DOHH2 (cell line): ENCODE measurements around the gene SLC38A11.

Source experiments
- H3F3A ChIP-seq: fragments of 200-600 bp; sonication (generic), shearing (Covaris generic); 2 replicates; pipeline ENCODE4 v1.6.0; 2016; ENCODE audit warnings: antibody characterized with exemption, mild to moderate bottlenecking; ENCODE audit not compliant: control insufficient read depth, insufficient read depth
- H3K27ac ChIP-seq: fragments of 200-600 bp; sonication (generic); 2 replicates; pipeline ENCODE4 v1.5.1; 2014; ENCODE audit warnings: low read depth, mild to moderate bottlenecking, low read length, moderate library complexity
- H3K27me3 ChIP-seq: fragments of 200-600 bp; sonication (generic); 2 replicates; pipeline ENCODE4 v1.6.1; 2014; ENCODE audit warnings: mild to moderate bottlenecking, low read length, mixed read lengths; ENCODE audit not compliant: control insufficient read depth
- H3K36me3 ChIP-seq: fragments of 200-600 bp; sonication (generic); 2 replicates; pipeline ENCODE4 v1.6.1; 2014; ENCODE audit warnings: mild to moderate bottlenecking, low read length, moderate library complexity, mixed read lengths; ENCODE audit not compliant: control insufficient read depth
- H3K4me1 ChIP-seq: fragments of 200-600 bp; sonication (generic); 2 replicates; pipeline ENCODE4 v1.6.1; 2014; ENCODE audit warnings: mild to moderate bottlenecking, low read length, mixed read lengths; ENCODE audit not compliant: control insufficient read depth
- H3K4me2 ChIP-seq: fragments of 200-600 bp; sonication (generic); 2 replicates; pipeline ENCODE4 v1.6.0; 2014; ENCODE audit warnings: mild to moderate bottlenecking, low read length, moderate library complexity
- H3K4me3 ChIP-seq: fragments of 200-600 bp; sonication (generic); 2 replicates; pipeline ENCODE4 v1.5.1; 2014; ENCODE audit warnings: mild to moderate bottlenecking, low read length, mixed read lengths
- H3K79me2 ChIP-seq: fragments of 200-600 bp; sonication (generic); 2 replicates; pipeline ENCODE4 v1.6.1; 2014; ENCODE audit warnings: mild to moderate bottlenecking, low read length, mixed read lengths; ENCODE audit not compliant: control insufficient read depth
- H3K9me2 ChIP-seq: fragments of 200-600 bp; sonication (generic); replicated peaks from 2 replicates; pipeline ENCODE4 v1.6.1; 2014; ENCODE audit warnings: mild to moderate bottlenecking, low read length, mixed read lengths; ENCODE audit not compliant: control insufficient read depth
- H3K9me3 ChIP-seq: fragments of 200-600 bp; sonication (generic); 2 replicates; pipeline ENCODE4 v1.6.1; 2014; ENCODE audit warnings: antibody characterized with exemption, low read length, mixed read lengths; ENCODE audit not compliant: control insufficient read depth, insufficient read depth
- H4K20me1 ChIP-seq: fragments of 200-600 bp; sonication (generic); 2 replicates; pipeline ENCODE4 v1.6.0; 2014; ENCODE audit warnings: low read depth, mild to moderate bottlenecking, antibody characterized with exemption, low read length, moderate library complexity; ENCODE audit not compliant: control insufficient read depth, insufficient read depth
- CTCF ChIP-seq: fragments of 200-600 bp; sonication (generic); IDR thresholded peaks from one replicate; pipeline ENCODE4 v1.5.1; 2014; ENCODE audit warnings: antibody characterized with exemption, mild to moderate bottlenecking, low read depth, low read length; ENCODE audit not compliant: poor library complexity, severe bottlenecking
- EZH2phosphoT487 ChIP-seq: fragments of 200-600 bp; sonication (generic); IDR thresholded peaks from 2 replicates; pipeline ENCODE4 v1.6.1; 2017; ENCODE audit warnings: borderline replicate concordance, mild to moderate bottlenecking, antibody characterized with exemption, low read length, moderate library complexity, mixed read lengths

The SLC38A11 gene

GRCh38 chr2:164847981-164848741 is 107.2 kb downstream of the SLC38A11 start:
- Histone ChIP-seq H3K4me3 (no peak overlapping the region), H3K4me2 (no peak overlapping the region), H3K9me3 (no peaks in the 10 kb centered on the region), H3K9me2 (no peaks in the 10 kb centered on the region), H3K27ac (no peak overlapping the region), H3K4me1 (peaks cover 3% of the 10 kb centered on the region; the same call in 1 of the 2 replicates), H3K79me2 (no peaks in the 10 kb centered on the region), H3K36me3 (no peaks in the 10 kb centered on the region), H3F3A (0 out of 2 replicates have a peak, but pooled peaks cover under 1% of the 10 kb centered on the region), H3K27me3 (0 out of 2 replicates have a peak, but pooled peaks cover 3% of the 10 kb centered on the region), H4K20me1 (no peaks in the 10 kb centered on the region)
- TF ChIP-seq CTCF (no peak), EZH2phosphoT487 (no peak)

GRCh38 chr2:164847291-164847690 is 108.0 kb downstream of the SLC38A11 start:
- Histone ChIP-seq H3K36me3 (no peaks in the 10 kb centered on the region), H3F3A (0 out of 2 replicates have a peak, but pooled peaks cover 3% of the 10 kb centered on the region), H3K79me2 (no peaks in the 10 kb centered on the region), H3K4me2 (no peak overlapping the region), H3K27ac (no peak overlapping the region), H4K20me1 (no peaks in the 10 kb centered on the region), H3K27me3 (0 out of 2 replicates have a peak, but pooled peaks cover 3% of the 10 kb centered on the region), H3K9me3 (no peaks in the 10 kb centered on the region), H3K4me1 (peaks cover 6% of the 10 kb centered on the region), H3K9me2 (no peaks in the 10 kb centered on the region), H3K4me3 (no peak overlapping the region)
- no peak for TF ChIP-seq EZH2phosphoT487
- no peak for TF ChIP-seq CTCF

GRCh38 chr2:164846276-164846675 is 109.0 kb downstream of the SLC38A11 start:
- Histone ChIP-seq H3K79me2 (no peaks in the 10 kb centered on the region), H3F3A (0 out of 2 replicates have a peak, but pooled peaks cover 3% of the 10 kb centered on the region), H3K4me1 (peaks cover 9% of the 10 kb centered on the region), H3K4me2 (no peak overlapping the region), H3K9me3 (no peaks in the 10 kb centered on the region), H3K36me3 (no peaks in the 10 kb centered on the region), H3K9me2 (no peaks in the 10 kb centered on the region), H3K4me3 (no peak overlapping the region), H3K27me3 (0 out of 2 replicates have a peak, but pooled peaks cover 5% of the 10 kb centered on the region), H4K20me1 (no peaks in the 10 kb centered on the region), H3K27ac (no peak overlapping the region)
- TF ChIP-seq CTCF (no peak), EZH2phosphoT487 (no peak)
